Mammary epithelial cell (primary cell): ENCODE results near the gene PDE3A.

ENCODE experiments used
- CTCF ChIP-seq, 2 donors: IDR thresholded peaks in 1 of 2; conservative IDR thresholded peaks in 1 of 2; 2 replicates each; pipeline ENCODE4 v1.5.1; 2011 to 2012; ENCODE audit warnings: inconsistent platforms in 2 of 2, low read length in 2 of 2, mild to moderate bottlenecking in 2 of 2, control low read depth in 1 of 2, low read depth in 1 of 2; ENCODE audit not compliant: insufficient read depth in 1 of 2; ENCODE audit errors: extremely low read depth in 1 of 2
- EZH2 ChIP-seq: IDR thresholded peaks from 2 replicates; pipeline ENCODE4 v1.6.1; 2012; ENCODE audit warnings: low read length, inconsistent platforms, borderline replicate concordance

DNA sequence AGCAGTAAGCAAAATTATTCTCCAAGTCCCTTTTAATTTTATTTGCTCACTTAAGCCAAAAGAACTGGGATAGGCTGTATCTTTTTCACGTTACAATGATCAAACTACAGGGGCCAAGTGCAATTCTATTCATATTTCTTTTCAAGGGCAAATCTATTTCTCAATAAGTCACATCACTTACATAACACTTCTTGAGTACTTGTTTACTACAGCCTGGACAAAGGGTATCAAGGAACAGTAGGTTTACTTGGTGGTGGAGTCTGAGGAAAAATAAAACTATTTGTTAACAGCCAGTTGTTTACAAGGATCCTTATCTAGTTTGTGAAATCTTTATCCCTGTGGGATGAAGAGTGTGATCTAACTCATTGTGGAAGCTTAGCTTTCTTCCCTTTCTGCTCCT lies 72.1 kb downstream of the PDE3A start:
- TF ChIP-seq EZH2 (no peak), CTCF (conservative IDR thresholded peaks at IDR 0.05 in 1 of 2, IDR thresholded peaks at IDR 0.05 in 1 of 2; ENCODE audit: extremely low read depth in 1 of 2, insufficient read depth in 1 of 2, low read depth in 1 of 2, low read length in 2 of 2) (no peak)
